Adrenal gland (tissue), 5 donors: ENCODE data around the gene ORAI2.

Source experiments
- CTCF ChIP-seq, 6 experiments: fragments of 450-650 bp in 4 of 6; fragments of 200-600 bp in 2 of 6; sonication (generic) in 1 of 6; IDR thresholded peaks; 1 replicate in 5 of 6; 2 replicates in 1 of 6; pipeline versions ENCODE4 v1.5.1 to v1.8.0; 2016 to 2021; ENCODE audit warnings: antibody characterized with exemption in 6 of 6, mild to moderate bottlenecking in 2 of 6, moderate library complexity in 1 of 6
- POLR2A ChIP-seq, 2 donors: fragments of 450-650 bp; IDR thresholded peaks; one replicate each; pipeline ENCODE4 v1.6.1; 2017; ENCODE audit warnings: antibody characterized with exemption in 2 of 2, mild to moderate bottlenecking in 2 of 2, moderate library complexity in 1 of 2
- donor health status: DM: no; HTN: no; CAD: no.

GRCh38 chr7:102413611-102414010 lies 19.8 kb upstream of the ORAI2 start:
- TF ChIP-seq CTCF (IDR thresholded peaks at IDR 0.05) (no peak), POLR2A (IDR thresholded peaks at IDR 0.05) (no peak)
